Urinary bladder (tissue), 4 donors: Measurements from ENCODE around the gene FOXE1. TPM values are rescaled to one million over a fixed set of nuclear protein-coding genes. Genes with fewer than 3 reads are reported as not detected.

ENCODE experiments used
- DNase-seq: peaks from one replicate; pipeline ENCODE4 v3.0.0-alpha.2; 2015; ENCODE audit errors: extremely low spot score
- H3K27ac ChIP-seq: one replicate; pipeline ENCODE4 v1.5.1; 2013; ENCODE audit warnings: low read depth, mild to moderate bottlenecking, moderate library complexity
- H3K36me3 ChIP-seq: one replicate; pipeline ENCODE4 v1.6.1; 2013; ENCODE audit warnings: mild to moderate bottlenecking, moderate library complexity; ENCODE audit not compliant: insufficient read depth
- H3K4me1 ChIP-seq: one replicate; pipeline ENCODE4 v1.6.1; 2013; ENCODE audit warnings: mild to moderate bottlenecking, moderate library complexity; ENCODE audit not compliant: insufficient read depth
- H3K4me3 ChIP-seq: one replicate; pipeline ENCODE4 v1.5.1; 2013; ENCODE audit warnings: low read depth, low read length
- WGBS: extraction: QIAGEN DNeasy Blood & Tissue Kit; methylation state at CpG from one replicate; pipeline ENCODE4 v1.1.7; 2013; 5-methylcytosine and 5-hydroxymethylcytosine counted together
- polyA plus RNA-seq: library from polyadenylated mRNA; stranded (reverse); fragments of 200-250 nt; gene quantifications from one replicate; pipeline ENCODE4 v1.2.3, GENCODE V29; 2013
- total RNA-seq: library from RNA; depleted of rRNA; stranded (reverse); fragments of >200 nt; gene quantifications from one replicate; pipeline ENCODE4 v1.2.3, GENCODE V29; 2014
- donor health status: healthy with polysubstance abuse.
- donor health status: healthy.

Gene FOXE1
- total and polyA plus RNA-seq, 2 donors, result not detected

- Histone ChIP-seq H3K27ac (no peak overlapping the region), H3K4me3 (no peak overlapping the region), H3K36me3 (no peaks in the 10 kb centered on the region), H3K4me1 (no peaks in the 10 kb centered on the region)
- DNase-seq, result no peak
- WGBS, result 91% methylated on average over 1 of the region's 1 CpG
Observed at GRCh38 chr9:97895211-97895610, 42.2 kb downstream of the FOXE1 start.

GRCh38 chr9:97895695-97896332, 42.8 kb downstream of the FOXE1 start:
- no peaks in the 10 kb centered on the region for H3K4me1 ChIP-seq
- no peak for DNase-seq
- H3K4me3 ChIP-seq, result no peak overlapping the region
- no peaks in the 10 kb centered on the region for H3K36me3 ChIP-seq
- no peak overlapping the region for H3K27ac ChIP-seq
- 71% methylated on average over 6 of the region's 6 CpGs for WGBS

- H3K27ac ChIP-seq, result no peak overlapping the region
- WGBS, result 70% methylated on average over 9 of the region's 9 CpGs
- no peak for DNase-seq
- H3K36me3 ChIP-seq, result no peaks in the 10 kb centered on the region
- no peaks in the 10 kb centered on the region for H3K4me1 ChIP-seq
- H3K4me3 ChIP-seq, result no peak overlapping the region
Observed at GRCh38 chr9:97900103-97900737, 47.2 kb downstream of the FOXE1 start.

GRCh38 chr9:97900738-97901565, 47.9 kb downstream of the FOXE1 start:
- WGBS, result 44% methylated on average over 5 of the region's 5 CpGs
- DNase-seq, result no peak
- Histone ChIP-seq H3K4me1 (no peaks in the 10 kb centered on the region), H3K27ac (no peak overlapping the region), H3K36me3 (no peaks in the 10 kb centered on the region), H3K4me3 (no peak overlapping the region)

- no peak for DNase-seq
- no peak overlapping the region for H3K4me3 ChIP-seq
- no peaks in the 10 kb centered on the region for H3K36me3 ChIP-seq
- H3K27ac ChIP-seq, result no peak overlapping the region
- 70% methylated on average over 1 of the region's 1 CpG for WGBS
- H3K4me1 ChIP-seq, result peaks cover 2% of the 10 kb centered on the region
Observed at GRCh38 chr9:97903177-97903576, 50.2 kb downstream of the FOXE1 start.

DNA sequence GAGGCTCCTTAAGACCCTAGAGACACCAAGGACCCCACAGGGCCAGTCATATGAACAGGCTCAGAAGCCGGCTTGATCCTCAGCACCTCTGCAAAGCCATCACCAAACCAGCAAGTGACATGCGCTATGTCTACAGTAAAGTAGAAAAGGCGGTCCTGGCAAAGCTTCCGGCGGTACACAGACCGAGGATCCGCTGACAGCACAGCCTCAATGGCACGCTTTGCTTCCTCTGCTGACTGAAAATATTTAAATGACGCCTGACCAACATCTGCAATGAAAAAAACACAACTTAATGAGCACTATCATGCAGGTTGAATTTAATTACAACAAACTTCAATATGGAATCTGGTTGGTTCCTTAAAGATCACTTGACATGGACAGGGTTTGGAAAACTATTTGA, 51.7 kb downstream of the FOXE1 start:
- no peak overlapping the region for H3K27ac ChIP-seq
- WGBS, result 93% methylated on average over 9 of the region's 9 CpGs
- no peak for DNase-seq
- H3K4me3 ChIP-seq, result no peak overlapping the region
- peaks cover 2% of the 10 kb centered on the region for H3K4me1 ChIP-seq
- H3K36me3 ChIP-seq, result no peaks in the 10 kb centered on the region

- H3K36me3 ChIP-seq, result no peaks in the 10 kb centered on the region
- H3K4me3 ChIP-seq, result no peak overlapping the region
- WGBS, result 93% methylated on average over 2 of the region's 2 CpGs
- no peak overlapping the region for H3K27ac ChIP-seq
- H3K4me1 ChIP-seq, result peaks cover 2% of the 10 kb centered on the region
- no peak for DNase-seq
Observed at GRCh38 chr9:97905228-97905627, 52.2 kb downstream of the FOXE1 start.

Other genes with a start within 250 kb of the FOXE1 start
- gene TSTD2, start 219.9 kb upstream of the FOXE1 start, total RNA-seq, result 23.5 TPM
- 14.8 TPM for gene TSTD2, start 219.9 kb upstream of the FOXE1 start, polyA plus RNA-seq
- 47.2 TPM for gene NCBP1, start 219.4 kb upstream of the FOXE1 start, total RNA-seq
- 10.3 TPM for gene NCBP1, start 219.4 kb upstream of the FOXE1 start, polyA plus RNA-seq
- gene XPA, start 155.9 kb upstream of the FOXE1 start, total RNA-seq, result 26.0 TPM
- 23.0 TPM for gene XPA, start 155.9 kb upstream of the FOXE1 start, polyA plus RNA-seq
- 17.2 TPM for gene TRMO, start 69.3 kb downstream of the FOXE1 start, total RNA-seq
- gene TRMO, start 69.3 kb downstream of the FOXE1 start, polyA plus RNA-seq, result 9.9 TPM
- gene HEMGN, start 84.9 kb downstream of the FOXE1 start, total RNA-seq, result 8.3 TPM
- gene HEMGN, start 84.9 kb downstream of the FOXE1 start, polyA plus RNA-seq, result not detected
- 11.3 TPM for gene ANP32B, start 130.1 kb downstream of the FOXE1 start, total RNA-seq
- gene ANP32B, start 130.1 kb downstream of the FOXE1 start, polyA plus RNA-seq, result 135 TPM
- 32.8 TPM for gene NANS, start 203.5 kb downstream of the FOXE1 start, total RNA-seq
- gene NANS, start 203.5 kb downstream of the FOXE1 start, polyA plus RNA-seq, result 35.3 TPM